UCSD-AML1 (cell line): ENCODE data around the gene EPB41L4A.

ENCODE experiments used
- DNase-seq: peaks from one replicate; lab custom pipeline; 2025; ENCODE audit not compliant: unreplicated experiment; lab: John Stamatoyannopoulos, UW

EPB41L4A gene

DNA sequence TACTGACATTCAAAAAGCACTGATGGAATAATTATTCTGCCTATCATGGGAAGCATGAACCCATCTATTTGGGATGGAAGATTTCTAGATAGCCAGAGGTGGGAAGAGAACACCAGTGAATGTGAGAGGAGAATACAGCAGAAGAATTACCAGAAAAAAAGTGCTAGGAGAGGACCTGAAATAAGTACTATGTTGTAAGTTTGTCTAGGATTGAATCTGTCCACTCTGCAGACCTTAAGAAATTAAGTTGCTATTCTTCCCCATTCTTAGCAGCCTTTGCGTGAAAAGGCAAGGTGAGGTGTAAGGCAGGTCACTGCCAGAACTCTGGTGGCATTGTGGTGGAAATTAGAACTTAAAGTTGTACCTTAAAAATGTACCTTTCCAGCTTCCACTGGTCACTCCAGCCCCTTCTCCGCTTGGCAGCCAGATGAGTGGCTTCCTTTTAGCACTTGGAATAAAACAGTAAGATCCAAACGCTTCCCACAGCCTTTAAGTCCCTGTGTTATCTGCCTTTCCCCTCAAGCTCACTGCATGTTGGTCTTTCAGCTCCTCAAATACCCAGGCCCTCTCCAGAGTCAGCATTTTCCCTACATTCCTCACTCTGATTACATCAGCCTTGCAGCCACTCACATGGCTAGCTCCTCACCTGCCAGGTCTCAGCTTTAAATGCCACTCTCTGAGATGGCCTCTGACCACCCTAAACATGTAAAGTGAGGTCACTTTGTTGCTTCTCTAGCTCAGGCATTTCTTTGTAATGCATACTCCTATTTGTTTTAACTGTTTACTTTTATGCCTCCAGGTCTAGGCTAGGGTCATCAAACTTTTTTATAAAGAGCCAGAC, 253.0 kb downstream of the EPB41L4A start:
- no peak for DNase-seq

GRCh38 chr5:112165399-112165798, 253.7 kb downstream of the EPB41L4A start:
- DNase-seq: no peak

- no peak for DNase-seq
Measured at GRCh38 chr5:112163435-112163834, 255.6 kb downstream of the EPB41L4A start.

DNA sequence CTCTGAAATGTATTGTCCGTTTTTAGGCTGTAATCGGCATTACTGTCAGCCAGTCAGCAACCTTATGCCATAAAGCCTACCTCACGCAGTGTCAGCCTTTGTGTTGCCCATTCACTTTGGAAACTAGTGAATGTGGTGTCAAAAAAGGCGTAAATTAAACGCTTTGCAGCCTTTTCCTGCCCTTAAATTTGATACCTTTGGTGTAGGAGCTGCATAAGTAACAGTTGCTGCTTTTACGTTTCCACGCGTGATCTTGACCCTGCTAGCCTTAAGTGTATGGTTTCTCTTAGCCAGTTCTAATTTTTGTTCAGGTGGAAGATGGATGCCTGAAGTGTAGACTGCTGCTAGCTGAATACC, 257.7 kb downstream of the EPB41L4A start:
- no peak for DNase-seq

- DNase-seq: peak; percentile 91
Measured at GRCh38 chr5:112160652-112161391, 258.3 kb downstream of the EPB41L4A start.

DNA sequence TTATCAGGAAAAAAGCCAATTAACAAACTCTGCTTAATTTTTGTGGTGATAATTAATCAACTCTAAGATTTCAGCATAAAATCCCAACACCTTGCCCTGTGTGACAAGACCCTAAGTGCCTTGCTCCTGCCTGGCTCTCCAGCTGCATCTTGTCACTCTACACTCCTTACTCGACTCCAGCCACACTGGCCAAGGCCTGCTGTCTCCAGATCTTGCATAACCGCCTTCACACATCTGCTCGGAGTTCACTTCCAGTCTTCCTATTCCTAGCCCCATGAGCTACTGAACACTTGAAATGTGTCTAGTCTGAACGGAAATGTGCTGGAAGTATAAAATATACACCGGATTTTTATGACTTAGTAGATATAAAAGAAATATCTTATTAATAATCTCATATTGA, 259.6 kb downstream of the EPB41L4A start:
- DNase-seq: no peak

- DNase-seq: no peak
Measured at GRCh38 chr5:112156211-112156610, 262.9 kb downstream of the EPB41L4A start.

DNA sequence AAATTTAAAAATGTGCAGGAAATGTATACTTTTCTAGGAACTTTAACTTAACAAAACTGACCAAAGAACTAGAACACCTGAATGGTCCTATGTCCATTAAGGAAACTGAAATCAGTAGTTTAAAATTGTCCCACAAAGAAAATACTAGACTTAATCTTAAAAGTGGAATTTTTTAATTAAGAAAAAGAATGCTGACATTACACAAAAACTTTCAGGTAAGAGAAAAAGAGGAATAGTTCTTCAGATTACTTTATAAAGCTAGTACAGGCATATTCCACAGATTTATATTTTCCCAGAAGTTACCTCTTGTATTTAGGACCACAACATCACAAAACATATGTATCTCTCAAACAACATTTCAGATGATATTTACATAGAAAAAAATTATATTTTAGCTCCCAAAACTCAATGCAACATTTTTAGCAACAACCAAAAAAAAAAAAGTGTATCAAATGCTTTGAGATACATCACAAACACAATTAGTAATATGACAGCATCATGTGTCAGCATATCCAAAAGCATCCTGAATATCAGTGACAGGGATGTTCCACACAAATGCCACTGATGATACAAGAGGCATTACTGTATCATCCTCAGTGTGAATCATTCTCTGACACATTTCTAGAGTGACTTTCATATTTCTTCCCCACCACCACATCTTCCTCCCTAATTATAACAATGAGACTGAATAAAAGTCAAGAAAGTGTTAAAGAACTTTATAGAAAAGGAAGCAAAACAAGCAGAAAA, 264.0 kb downstream of the EPB41L4A start:
- DNase-seq: no peak

DNA sequence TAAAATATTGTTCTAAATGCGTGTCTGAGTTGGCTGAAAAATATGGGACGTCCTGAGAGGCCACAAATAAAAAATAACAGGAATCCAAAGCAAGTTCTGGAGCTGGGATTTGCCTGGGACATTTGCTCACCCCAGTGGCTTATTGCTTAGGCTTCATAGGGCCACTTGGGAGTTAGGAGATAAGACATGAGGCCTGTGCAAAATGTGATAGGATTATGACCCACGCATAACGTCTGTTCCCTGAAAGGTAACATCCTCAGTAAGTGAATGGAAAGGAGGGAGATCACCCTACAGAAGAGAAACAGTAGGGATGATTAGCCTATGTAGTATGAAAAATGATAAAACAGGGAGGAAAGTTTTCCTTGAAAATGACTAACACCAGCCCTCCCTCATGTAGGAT, 269.4 kb downstream of the EPB41L4A start:
- no peak for DNase-seq

DNA sequence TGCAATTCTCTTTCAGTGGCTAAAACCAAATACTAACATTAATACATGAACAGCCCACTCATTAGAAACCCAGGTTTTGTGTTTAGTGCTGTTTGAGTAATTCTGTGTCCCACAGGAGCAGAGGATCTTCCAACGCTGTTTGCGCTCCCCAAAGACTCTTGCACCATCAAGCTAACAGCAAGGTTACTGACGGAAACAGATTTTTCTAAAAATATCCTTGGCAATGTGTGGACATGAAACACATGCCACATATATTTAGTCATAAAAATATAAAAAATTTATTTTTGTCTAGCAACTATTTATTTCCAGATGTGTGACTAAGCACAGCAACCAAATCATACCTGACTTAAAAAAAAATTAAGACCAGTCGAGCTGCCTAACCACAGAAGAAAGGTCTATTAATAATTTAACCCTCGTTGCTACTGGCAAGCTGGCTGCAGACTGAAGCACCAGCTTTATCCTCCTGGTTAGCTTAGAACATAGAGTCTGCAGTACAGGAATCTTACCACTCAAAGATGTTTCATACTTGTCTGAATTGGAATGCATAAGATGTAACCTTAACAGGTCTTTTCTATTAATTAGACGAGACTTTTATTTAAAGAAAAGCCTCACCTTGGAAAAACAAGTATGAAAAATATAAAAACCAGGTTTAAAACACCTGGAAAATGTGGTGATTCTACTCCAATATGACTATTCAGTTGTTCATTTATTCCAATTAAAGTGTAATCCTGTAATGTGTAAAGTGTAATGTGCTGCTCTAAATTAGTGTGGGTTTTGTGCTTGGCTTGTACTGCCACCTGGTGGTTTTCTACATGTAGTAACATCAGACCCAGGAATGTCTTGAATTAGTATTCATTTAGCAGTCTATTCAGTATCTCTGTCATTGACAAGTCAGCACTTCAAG, 272.5 kb downstream of the EPB41L4A start:
- DNase-seq: peak; percentile 9

DNA sequence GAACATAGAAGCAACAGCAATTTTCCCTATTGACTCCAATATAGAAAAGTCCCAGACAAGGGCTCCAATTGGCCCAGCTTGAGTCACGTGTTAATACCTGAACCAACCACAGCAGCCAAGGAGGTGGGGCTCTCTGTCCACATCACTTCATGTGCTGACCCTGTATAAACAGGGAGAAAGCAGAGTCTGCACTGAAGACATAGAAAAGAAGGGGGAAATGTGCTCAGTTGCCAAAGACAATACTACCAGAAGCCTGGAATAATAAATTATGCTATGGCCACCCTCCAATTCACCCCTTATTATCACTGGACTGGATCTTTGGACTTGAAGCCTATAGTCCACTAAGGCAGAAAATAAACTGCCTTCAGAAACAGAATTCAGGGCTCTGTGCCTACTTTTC, 275.4 kb downstream of the EPB41L4A start:
- DNase-seq: no peak

- DNase-seq: no peak
Measured at GRCh38 chr5:112142769-112143270, 276.3 kb downstream of the EPB41L4A start.

- DNase-seq: no peak
Measured at GRCh38 chr5:112141582-112141981, 277.5 kb downstream of the EPB41L4A start.

DNA sequence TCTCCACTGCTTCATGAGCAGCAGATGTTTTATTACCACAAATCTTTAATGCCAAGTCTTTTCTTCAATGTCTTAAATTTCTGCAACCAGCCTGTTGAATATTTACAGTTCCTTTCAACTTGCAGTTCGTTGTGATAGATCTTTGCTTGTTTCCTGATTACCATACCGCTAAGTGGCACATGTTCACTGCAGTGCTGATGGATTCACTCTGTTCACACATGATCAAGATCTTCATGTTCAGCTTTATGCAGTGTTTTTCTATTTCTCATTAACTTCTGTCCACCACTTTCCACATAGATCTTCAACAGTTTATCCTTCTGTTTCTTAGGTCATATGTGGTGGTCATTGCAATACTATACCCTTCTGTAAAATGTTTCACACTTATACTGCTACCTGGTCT, 280.6 kb downstream of the EPB41L4A start:
- DNase-seq: no peak

- no peak for DNase-seq
Measured at GRCh38 chr5:112136773-112137172, 282.3 kb downstream of the EPB41L4A start.

GRCh38 chr5:112127861-112128260, 291.2 kb downstream of the EPB41L4A start:
- DNase-seq: no peak

- DNase-seq: no peak
Measured at GRCh38 chr5:112126982-112127381, 292.1 kb downstream of the EPB41L4A start.

- no peak for DNase-seq
Measured at GRCh38 chr5:112125903-112126302, 293.2 kb downstream of the EPB41L4A start.

GRCh38 chr5:112124788-112125187, 294.3 kb downstream of the EPB41L4A start:
- no peak for DNase-seq

DNA sequence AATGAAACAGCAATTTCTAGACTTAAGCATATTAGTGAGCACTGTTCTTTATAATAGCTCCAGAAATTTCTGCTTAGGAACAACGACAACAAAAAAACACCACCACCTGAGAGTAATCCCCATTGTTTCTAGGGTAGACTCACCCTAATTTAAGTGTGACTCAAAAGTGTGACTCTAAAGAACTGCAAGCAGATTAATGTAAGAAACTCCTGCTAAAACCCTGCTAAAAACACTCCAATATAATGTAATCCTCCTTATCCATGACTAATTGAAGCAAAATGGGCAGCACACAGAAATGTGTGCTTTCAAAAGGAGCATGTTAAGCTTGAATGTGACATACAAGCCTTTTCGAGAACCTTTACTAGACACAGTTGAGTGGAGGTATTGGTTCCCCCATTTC, 296.0 kb downstream of the EPB41L4A start:
- no peak for DNase-seq

DNA sequence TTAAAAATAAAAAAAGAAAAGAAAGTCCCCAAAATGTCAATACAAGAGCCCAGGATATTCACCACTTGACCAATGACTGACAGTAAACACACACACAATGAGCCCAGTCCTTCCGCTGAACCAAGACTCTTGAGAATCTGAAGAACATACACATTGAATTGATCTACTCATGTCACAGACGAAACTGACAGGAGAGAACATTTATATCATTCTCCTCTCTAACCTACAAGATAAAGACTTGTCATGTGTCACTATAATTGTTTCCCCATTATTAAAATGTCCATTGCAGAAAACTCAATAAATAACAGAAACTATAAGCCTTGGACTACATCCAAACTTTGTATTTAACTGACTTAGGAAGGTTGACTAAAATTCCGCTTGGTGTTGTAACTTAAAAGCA, 296.7 kb downstream of the EPB41L4A start:
- DNase-seq: no peak
